Stimulated activated CD8-positive, alpha-beta memory T cell treated with anti-CD3 and anti-CD28 coated beads, Interleukin-15, amount 100 ng/mL, for 4 hours (primary cell): ENCODE data around the gene PRKG1.

Experiments used
- DNase-seq, 2 donors: peaks; one replicate each; pipeline ENCODE4 v3.0.0-alpha.2; 2020; ENCODE audit warnings: low read depth in 2 of 2

PRKG1 gene

DNA sequence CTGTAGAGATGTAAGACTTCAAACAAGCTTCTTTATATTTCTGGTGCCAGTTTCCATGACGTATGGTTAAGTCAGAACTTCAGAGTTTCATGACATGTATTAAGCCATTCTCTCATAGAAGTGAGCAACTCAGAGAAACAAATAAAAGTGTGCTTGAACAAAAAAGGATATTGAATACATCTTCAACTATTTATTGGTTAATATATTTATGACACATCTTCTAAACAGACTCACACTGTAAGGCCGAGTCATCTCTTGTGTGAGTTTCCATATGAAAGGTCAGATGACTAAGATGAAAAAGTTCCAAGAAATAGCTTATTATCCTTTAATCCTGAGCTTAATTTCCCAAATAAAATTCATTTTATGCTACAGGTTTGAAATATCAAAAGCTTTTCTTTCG lies 730.6 kb downstream of the PRKG1 start:
- DNase-seq, result no peak

DNA sequence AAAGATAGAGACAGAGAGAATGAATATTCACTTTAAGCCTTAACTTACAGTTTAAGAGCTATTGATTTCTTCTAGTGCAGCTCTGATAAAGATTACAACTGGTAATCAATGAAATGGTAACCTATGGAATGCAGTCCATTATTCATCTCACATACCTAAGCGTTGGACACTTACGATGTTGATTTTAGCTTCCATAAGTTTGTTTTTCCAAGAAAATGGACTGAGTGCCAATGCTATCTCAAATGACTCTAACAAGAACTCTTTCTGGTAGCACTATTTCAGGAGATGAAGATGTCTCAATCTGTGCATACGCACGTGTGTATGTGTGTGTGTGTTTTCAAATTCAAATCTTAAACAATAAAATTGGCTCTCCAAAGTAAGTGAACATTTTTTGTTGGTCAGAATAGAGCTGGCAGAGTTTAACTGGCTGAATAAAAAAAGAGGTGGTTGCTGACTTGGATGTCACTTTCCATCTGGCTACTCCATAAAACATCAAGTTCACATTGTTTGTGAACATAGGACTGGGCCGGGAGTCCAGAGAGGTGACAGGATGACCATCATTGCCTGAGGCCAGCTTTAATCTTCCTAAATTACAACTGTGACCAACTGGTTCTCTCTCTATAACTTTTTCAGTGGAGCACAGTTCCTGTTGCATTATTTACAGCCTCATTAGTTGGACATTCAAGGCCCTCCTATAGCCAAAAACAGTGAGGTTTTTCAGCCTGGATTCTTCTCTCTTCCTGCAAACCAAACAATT lies 732.0 kb downstream of the PRKG1 start:
- no peak for DNase-seq

- DNase-seq, result no peak
Observed at GRCh38 chr10:51808187-51808586, 733.9 kb downstream of the PRKG1 start.

- DNase-seq, result no peak
Observed at GRCh38 chr10:51815723-51816122, 741.4 kb downstream of the PRKG1 start.

GRCh38 chr10:51821045-51821444 lies 746.8 kb downstream of the PRKG1 start:
- no peak for DNase-seq

DNA sequence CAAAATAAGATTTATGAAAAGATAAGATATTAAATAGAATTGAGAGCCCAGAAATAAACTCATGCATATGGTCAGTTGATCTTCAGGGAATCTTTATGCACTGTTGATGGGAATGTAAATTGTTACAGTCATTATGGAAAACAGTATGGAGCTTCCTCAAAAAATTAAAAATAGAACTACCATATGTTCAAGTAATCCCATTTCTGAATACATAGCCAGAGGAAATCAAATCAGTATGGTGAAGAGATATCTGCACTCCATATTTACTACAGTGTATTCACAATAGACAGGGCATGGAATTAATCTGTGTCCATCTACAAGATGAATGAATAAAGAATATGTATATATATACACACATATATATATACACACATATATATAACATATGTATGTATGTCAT lies 747.5 kb downstream of the PRKG1 start:
- no peak for DNase-seq

DNA sequence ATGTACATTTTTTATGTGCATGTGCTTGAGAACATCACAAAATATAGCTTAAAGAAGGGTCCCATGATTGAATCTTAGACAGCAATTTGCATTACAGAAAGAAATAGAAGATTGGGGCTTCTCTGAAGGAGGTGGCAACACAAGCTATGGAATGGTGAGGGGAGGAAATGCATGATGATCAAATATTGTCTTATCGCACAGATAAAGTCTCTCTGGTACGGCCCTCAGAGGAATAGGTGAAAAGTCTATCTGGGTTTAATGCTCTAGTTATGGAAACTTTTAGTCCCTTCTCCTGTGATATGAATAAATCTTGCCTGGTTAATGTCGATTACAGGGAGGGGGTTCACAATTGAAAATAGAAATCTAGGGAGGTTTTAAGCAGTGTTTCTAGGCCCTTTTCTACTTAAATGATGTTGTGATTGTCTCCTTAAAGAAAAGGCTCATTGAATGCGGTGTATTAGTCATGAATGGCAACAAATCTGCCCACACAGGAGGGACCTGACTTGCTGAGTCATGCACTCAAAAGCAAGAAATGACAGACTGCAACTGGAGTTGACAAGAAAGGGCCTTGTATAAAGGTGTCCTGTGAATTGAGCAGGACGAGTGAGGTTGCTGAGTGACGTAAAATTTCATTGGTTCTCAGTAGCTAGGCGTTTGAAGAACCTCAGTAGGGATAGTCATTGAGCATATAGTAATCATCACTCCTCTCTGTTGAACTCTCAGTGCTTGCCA lies 758.5 kb downstream of the PRKG1 start:
- DNase-seq, result no peak

DNA sequence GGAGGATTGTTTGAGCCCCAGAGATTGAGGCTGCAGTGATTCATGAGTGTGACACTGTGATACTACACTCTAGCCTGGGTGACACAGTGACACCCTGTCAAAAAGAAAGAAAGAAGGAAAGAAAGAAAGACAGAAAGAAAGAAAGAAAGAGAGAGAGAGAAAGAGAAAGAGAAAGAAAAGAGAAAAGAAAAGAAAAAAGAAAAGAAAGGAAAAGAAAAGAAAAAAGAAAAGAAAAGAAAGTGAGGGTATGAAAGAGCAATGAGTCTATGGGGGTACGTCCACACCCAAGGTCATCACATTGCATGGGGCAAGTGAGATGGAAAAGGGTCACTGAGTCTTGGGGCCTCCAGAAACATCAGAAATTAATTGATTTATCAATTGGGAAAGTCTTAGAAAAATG lies 760.3 kb downstream of the PRKG1 start:
- no peak for DNase-seq

DNA sequence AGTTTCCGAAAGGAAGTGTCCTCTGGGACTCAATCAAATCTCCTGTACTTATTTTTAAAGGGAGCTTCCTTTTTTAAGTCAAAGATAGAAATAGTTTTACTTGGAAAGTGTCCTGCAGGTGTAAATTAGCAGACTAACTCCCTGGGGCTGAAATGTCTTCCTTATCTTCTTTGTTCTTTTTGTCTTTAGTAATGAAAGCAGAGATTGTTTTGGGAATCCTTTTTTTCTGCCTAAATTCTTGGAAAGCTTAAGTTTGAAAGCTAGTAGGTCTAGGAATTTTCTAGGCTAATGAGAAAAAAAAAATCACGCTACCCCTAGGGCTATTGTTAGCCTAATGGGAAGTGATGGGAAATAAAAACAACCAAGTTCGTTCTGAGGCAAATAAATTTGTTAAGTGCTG lies 764.2 kb downstream of the PRKG1 start:
- no peak for DNase-seq

DNA sequence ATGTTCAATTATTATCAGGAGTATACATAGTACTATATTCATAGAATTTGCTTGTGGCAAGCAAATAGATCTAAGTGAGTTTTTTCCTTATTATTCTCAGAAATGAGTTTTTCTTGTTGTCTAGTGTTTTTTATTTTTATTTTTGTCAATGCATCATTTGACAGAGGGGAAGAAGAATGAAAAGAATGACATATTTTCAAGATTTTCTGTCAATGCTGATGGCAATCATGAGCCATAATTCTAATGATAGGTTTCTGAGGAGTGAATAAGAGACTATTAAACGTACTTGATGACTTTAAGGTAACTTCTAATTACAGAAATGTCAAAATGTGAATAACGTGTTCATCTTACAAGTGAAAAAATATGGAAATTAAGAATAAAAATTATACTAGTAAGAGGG lies 769.7 kb downstream of the PRKG1 start:
- DNase-seq, result no peak

- no peak for DNase-seq
Observed at GRCh38 chr10:51846856-51847506, 772.7 kb downstream of the PRKG1 start.

DNA sequence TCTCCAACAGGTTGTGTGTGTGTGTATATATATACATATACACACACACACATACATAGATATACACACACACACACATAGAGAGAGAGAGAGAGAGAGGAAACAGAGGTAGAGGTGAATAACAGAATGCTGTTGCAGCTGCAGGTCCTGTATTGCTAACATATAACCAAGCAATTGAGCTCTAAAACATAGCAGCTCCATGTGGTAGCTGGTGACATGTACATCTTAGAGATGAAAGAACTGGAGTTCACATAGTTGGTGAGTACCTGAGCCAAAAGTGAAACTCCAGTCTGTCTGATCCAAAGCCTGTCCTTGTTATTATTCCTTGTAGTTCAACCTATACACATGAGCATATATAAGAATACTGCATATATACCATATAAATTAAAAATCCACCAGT lies 778.0 kb downstream of the PRKG1 start:
- no peak for DNase-seq

GRCh38 chr10:51857305-51857704 lies 783.0 kb downstream of the PRKG1 start:
- no peak for DNase-seq

- DNase-seq, result no peak
Observed at GRCh38 chr10:51860257-51860656, 786.0 kb downstream of the PRKG1 start.

- DNase-seq, result no peak
Observed at GRCh38 chr10:51861051-51861450, 786.8 kb downstream of the PRKG1 start.

DNA sequence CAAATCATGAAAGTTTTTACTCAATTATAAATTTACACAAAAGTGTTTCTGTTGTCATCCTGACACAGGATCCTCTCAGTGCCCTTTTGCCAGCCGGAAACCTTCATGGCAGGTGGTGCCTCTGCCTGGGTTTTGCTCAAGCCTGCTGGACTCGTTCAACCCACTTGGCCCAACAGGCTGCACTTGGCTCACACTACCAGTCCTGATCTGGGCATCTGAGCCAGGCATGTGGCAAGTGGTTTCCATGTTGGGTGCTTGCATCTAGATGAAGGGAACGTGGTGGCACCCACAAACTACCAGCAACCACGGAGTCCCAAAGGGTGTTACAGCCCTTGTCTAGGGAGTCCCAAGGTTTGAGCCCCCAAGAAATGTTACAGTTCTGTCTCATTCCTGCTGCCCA lies 787.4 kb downstream of the PRKG1 start:
- no peak for DNase-seq

- DNase-seq, result no peak
Observed at GRCh38 chr10:51862149-51862548, 787.9 kb downstream of the PRKG1 start.

DNA sequence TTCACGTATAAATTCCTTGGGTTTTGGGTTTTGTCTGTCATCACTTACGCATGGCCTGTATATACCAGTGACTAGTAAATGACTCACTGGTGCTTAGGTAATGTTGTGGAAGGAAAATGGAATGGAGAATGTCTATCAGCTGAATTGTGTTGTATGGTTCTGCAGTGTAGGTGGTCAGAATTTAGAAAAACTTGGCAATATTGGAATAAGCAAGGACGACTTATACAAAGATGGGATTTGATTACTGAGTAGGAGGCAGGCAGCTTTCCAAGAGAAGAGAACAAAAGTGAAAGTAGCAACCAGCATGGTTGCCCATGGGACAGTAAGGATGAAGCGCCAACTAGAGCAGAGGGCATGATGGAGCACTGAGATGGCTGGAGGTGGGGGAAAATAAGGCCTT lies 793.7 kb downstream of the PRKG1 start:
- DNase-seq, result no peak

- DNase-seq, result no peak
Observed at GRCh38 chr10:51874131-51874530, 799.8 kb downstream of the PRKG1 start.

GRCh38 chr10:51875610-51876009 lies 801.3 kb downstream of the PRKG1 start:
- DNase-seq, result no peak

DNA sequence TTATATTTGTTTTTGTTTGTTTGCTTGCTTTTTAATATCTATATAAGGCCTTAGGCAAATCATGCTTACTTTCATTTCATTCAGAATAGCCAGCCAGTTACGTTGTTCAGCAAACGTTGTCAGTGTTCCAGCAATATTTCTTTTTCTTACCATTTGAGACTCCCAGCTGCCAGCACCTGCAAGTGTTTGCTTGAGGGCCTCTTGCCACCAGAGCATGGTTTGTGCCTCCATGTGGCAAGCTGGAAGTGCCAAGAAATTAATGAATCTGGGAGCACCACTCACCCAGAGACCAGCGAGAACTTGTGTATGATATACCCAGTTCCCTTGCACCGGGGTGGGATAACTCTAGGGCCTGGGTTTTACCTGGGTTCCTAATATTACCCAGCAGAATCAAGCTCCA lies 802.2 kb downstream of the PRKG1 start:
- DNase-seq, result no peak

- no peak for DNase-seq
Observed at GRCh38 chr10:51876979-51877378, 802.7 kb downstream of the PRKG1 start.

DNA sequence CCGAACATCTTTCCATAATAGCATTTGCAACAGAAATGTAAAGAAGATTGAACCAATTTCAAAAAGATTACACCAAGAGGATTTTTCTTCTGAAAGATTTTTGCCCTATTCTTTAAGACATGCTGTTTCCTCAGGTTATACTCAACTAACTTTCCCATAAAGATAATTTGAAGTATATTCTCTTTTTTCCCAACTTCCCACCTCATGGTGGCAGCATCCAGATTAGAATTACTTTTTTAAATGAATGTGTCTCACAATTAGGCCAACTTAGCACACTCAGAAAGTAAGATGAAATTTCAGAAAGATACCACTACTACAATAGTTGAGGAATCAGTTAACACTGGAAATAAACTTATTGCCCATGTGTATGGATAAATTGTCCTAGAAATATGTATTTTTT lies 803.3 kb downstream of the PRKG1 start:
- no peak for DNase-seq
